GM19468 (cell line): ENCODE measurements around the gene TMEFF2.

Source experiments
- ATAC-seq: cut with Tn5 transposase; IDR thresholded peaks from one replicate; pipeline ENCODE4 v1.9.1; 2021; ENCODE audit warnings: mild to moderate bottlenecking, moderate library complexity, moderate number of reproducible peaks; ENCODE audit not compliant: unreplicated experiment; ENCODE audit errors: extremely low read depth

The TMEFF2 gene

GRCh38 chr2:192194866-192195547 is at the start of gene TMEFF2:
TMEFF2 (minus strand) TSS chr2:192194933; CDS start chr2:192194524, 409 bp downstream.
- ATAC-seq: peak; percentile 13

DNA sequence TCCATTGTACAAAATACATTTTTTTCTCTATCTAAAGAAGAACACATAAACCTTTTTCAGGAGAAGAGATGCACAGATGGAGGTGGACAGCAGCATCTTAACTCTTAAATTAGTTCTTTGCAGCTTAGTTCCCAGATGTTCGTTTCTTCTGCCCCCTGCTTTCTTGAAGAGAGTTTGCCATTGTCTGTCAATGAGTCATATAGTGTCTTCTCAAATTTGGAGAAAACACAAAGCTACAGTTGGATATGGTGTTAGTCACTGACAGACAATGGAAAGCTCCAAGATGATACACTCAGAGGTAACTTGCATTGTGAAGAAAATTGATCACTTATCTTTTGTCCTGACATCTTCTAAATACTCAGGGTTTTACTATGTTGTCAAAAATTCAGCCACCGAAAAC is 48.8 kb upstream of the TMEFF2 start:
- no peak for ATAC-seq

- no peak for ATAC-seq
These were observed 41.4 kb upstream of the TMEFF2 start for GRCh38 chr2:192236136-192236535.

GRCh38 chr2:192230889-192231453 is 36.2 kb upstream of the TMEFF2 start:
- no peak for ATAC-seq

DNA sequence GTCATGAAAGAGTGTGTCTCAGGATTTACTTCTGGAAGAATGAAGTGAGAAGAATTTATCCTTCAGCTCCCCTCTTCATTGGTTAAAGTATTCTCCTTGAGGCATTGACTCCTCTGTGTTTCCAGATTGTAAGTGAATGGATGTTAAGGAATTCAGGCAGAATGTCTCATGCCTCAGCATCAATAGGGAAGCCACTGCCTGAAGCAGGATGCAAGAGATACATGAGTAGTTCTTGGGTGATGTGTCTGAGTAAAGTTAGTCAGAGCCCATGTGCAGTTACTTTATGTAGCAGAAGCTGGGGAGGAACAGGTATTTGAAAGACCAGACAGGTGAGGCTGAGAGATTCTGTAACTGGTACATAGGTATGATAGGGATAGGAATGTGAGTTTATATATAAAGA is 34.0 kb upstream of the TMEFF2 start:
- ATAC-seq: no peak

- no peak for ATAC-seq
These were observed 24.2 kb upstream of the TMEFF2 start for GRCh38 chr2:192218970-192219369.

GRCh38 chr2:192218377-192218776 is 23.6 kb upstream of the TMEFF2 start:
- ATAC-seq: no peak

DNA sequence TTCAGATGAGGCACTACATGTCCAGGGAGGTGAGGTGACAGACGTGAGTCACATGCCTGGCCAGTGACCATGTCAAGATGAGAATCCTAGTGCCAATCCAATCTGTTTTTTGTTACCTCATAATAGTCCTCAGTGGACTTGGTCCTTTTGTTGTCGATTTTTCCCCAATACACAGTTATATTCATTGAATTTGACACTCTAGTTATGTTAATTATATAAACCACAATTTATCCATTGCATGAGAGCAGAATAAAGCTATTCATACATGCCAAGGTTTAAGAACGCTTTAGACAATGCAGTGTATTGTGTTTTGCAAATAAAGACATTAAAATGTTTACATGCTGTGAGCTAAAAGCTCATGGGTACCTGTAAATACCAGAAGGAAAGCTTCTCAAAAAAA is 21.6 kb upstream of the TMEFF2 start:
- ATAC-seq: no peak

DNA sequence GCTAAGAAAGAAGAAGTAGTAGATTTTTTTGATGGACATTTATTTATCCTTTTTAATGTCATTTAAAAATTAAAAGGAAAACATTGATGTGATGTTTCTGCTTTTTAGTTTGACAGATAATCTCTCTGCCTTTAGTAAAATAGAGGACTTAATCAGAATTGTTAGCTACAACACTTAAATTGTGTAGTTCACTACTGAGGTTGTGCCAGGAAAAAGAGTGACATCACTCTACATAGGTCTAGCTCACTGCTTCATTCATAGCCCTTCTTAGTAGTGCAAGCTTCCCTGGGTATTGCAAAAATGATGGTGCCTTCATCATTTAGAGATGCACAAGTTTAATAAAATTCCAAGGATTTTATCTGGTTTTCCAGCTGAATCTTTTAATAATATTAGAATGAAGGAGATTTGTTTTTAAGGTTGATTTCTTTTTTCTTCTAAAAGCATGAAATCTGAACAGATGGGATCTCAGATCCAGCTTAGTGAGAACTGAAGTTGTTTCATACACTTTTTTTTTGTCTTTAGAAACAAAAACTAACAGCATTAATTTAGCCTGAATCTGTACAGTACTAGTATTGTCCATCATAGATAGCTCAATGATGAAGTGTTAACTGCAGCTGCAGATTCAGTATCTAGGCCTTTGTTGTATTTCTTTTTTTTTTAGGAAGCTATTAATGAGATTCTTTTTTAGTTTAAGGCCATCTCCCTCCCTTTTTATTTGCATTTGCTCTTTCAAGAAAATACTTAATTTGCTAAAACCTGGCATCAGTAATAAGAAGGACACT is 20.6 kb upstream of the TMEFF2 start:
- ATAC-seq: no peak

DNA sequence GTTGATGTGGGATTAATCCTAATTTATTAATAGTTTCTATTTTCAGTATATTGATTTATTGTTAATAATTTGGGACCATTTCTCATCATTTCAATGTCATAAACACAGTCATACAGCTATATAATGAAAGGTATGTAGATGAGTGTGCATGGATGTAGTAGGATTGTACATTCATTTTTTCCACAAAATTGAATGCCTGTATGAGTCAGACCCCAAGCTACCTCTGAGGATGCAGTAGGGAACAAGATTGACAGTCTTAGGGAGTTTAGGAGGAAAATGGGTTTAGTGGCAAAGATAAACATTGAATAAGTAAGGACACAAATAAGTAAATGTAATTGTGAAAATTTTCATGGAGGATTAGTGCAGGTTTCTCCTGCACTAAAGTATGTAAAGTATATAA is 14.1 kb upstream of the TMEFF2 start:
- ATAC-seq: no peak

DNA sequence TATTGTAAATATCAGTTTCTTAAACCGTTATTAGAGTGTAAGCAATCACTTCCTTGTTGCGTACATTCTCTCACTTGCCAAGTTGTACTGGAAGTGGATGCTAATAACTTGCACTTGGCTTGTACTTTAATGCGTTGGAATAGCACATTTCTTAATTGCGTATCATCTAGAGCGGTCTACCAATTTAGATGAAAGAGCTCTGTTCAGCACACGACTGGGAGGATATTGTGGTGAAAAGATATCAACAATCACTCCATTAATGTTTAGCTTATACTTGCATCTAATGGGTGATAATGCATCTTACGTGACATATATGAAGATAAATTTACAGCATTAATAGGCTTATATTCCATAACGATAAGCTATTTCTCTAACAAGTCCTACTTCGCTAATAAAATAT is 11.7 kb upstream of the TMEFF2 start:
- no peak for ATAC-seq

DNA sequence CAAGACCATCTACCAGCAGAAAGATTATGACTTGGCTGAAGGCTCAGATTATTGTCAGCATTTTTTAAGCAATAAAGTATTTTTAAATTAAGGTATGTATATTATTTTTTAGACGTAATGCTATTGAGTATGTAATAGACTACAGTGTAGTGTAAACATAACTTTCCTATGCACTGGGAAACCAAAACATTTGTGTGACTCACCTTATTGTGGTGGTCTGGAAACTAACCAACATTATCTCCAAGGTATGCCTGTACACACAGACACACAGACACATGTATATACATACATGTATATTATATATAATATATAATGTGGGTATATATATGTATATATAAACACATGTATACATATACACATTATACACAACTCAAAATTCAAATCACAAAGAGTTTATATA is 9.1 kb upstream of the TMEFF2 start:
- ATAC-seq: no peak

DNA sequence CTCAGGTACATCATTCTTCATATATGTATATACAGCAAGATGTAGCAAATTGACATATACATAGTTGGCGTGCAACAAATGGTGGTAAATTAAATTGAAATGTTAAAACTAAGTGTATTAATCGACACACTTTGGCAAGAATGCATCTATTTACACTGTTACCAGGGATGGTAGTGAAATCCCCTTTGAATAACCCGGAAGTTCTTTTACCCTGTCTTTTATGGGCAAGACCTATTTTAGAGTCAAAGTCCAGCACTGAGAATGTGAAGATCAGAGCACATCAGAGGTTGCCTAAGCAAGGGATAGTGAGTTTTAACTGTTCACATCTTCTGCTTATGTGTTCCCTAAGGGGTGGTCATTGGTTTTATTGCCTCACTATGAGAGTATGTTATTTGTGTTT is 7.6 kb upstream of the TMEFF2 start:
- no peak for ATAC-seq

- ATAC-seq: no peak
These were observed 6.4 kb upstream of the TMEFF2 start for GRCh38 chr2:192201116-192201515.

DNA sequence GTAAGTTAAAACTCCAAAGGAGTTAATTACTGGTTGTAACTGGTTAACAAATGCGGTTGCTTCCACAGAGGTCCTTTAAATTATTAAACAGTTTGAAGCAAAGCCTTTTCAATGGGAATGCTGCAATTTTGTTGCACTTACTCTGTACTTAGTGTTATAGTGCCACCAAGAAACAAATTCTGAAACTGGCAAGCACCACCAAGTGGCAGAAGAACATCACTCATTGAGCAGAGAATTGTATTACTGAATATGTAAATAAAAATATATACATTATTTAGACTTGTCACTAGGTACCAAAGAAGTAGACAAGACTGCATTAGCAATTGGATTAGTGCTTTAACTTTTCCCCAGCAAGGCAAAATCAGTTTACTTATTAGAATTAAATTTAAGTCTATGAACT is 2.6 kb upstream of the TMEFF2 start:
- ATAC-seq: no peak

DNA sequence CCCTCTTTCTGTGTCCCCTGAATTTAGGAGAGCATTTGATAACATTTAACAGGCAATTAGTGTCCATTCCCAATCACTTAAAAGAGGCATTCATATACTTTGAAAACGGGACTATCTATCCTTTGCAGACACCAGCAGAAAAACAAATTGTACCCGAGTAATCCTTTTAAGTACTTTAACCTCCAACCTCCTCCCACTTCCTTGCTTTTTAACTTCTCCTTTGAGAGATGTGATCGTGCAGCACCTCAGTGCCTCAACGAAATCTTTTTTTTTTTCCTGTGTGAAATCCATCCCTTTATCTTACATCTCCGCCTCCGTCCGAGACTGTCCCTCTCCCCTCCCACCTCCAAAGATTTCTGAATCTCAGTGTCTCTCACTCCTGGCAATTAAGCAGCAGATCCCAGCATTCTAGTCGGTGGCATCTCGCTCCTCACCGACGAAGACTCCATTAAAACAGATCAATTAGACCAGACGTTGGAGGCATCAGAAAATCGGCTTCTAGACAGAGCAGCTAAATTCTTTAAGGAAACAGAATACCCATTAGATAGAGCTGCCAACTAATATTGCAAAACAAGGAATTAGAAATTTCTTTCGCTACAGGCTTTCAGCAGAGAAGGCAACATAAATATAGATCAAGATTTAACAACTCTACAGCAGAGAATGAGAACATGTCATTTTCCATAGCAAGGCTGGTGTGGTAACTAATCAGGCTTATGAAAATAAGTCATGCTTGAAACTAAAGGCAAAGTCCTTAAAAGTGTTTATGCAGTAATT is 1.9 kb upstream of the TMEFF2 start:
- ATAC-seq: no peak

GRCh38 chr2:192195548-192196418 is 1.1 kb upstream of the TMEFF2 start:
- ATAC-seq: no peak

GRCh38 chr2:192194265-192194865 is 368 bp downstream of the TMEFF2 start:
- ATAC-seq: no peak

DNA sequence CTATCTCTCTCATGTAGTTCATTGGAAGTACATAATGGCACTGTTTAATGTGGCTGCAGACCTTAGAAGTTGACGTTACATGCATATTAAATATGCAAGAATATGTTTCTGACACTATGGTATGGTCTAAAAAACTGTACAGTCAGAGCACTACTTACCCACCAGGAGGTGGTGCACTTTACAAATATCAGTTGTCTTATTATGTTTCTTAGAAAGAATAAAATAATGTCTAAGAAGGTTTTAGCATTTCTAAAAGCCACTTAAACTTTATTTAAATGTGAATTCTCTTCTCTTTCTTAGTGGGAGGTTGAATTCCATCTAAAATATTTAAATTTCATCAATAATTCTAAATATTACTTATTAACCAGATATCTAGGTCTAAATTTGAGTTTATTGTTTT is 4.3 kb downstream of the TMEFF2 start:
- no peak for ATAC-seq
